H1 (cell line): ENCODE results near the gene MYO18A. TPM values are rescaled to one million over a fixed set of nuclear protein-coding genes. Genes with fewer than 3 reads are reported as not detected.

Experiments
- CTCF ChIA-PET: fragments of 300-600 bp; sonication (Branson Sonifier 250); formaldehyde crosslinking; loops from one replicate; lab custom pipeline; 2021; ENCODE audit not compliant: partially characterized antibody; lab: Charles Lee
- POLR2A ChIA-PET: fragments of 300-600 bp; sonication (Branson Sonifier 250); formaldehyde crosslinking; loops from one replicate; lab custom pipeline; 2021; ENCODE audit warnings: inconsistent platforms; ENCODE audit not compliant: partially characterized antibody; lab: Charles Lee
- DNase-seq, 2 experiments: peaks; one replicate each; pipeline versions ENCODE4 v3.0.0 to v3.0.0-alpha.2; 2010 to 2022; ENCODE audit warnings: low spot score in 2 of 2, low read depth in 1 of 2, mixed read lengths in 1 of 2
- FAIRE-seq: peaks from 2 replicates; lab custom pipeline; 2011; peaks lifted over from hg19 to GRCh38; lab: Jason Lieb, UNC
- H2AFZ ChIP-seq: 2 replicates; pipeline ENCODE4 v1.8.1; 2012; ENCODE audit warnings: low read length, inconsistent platforms
- H2AK5ac ChIP-seq: 2 replicates; pipeline ENCODE4 v1.6.1; 2013; ENCODE audit warnings: low read depth, low read length
- H2BK120ac ChIP-seq: replicated peaks from 2 replicates; pipeline ENCODE3; 2013; ENCODE audit warnings: low read depth, low read length, inconsistent platforms
- H2BK12ac ChIP-seq: 2 replicates; pipeline ENCODE4 v1.6.1; 2013; ENCODE audit warnings: low read depth, low read length
- H2BK15ac ChIP-seq: 2 replicates; pipeline ENCODE4 v1.6.1; 2013; ENCODE audit warnings: low read length
- H2BK20ac ChIP-seq: 2 replicates; pipeline ENCODE4 v1.6.1; 2013; ENCODE audit warnings: low read length
- H2BK5ac ChIP-seq: 2 replicates; pipeline ENCODE4 v1.6.1; 2013; ENCODE audit warnings: low read depth, low read length
- H3K14ac ChIP-seq: 2 replicates; pipeline ENCODE4 v1.6.1; 2013; ENCODE audit warnings: inconsistent platforms; ENCODE audit not compliant: insufficient read length
- H3K18ac ChIP-seq: 2 replicates; pipeline ENCODE4 v1.6.1; 2013; ENCODE audit warnings: low read length; ENCODE audit errors: extremely low read depth
- H3K23ac ChIP-seq: 2 replicates; pipeline ENCODE4 v1.6.1; 2013; ENCODE audit warnings: inconsistent platforms; ENCODE audit not compliant: insufficient read length
- H3K23me2 ChIP-seq: 2 replicates; pipeline ENCODE4 v1.6.1; 2013; ENCODE audit warnings: low read depth, low read length
- H3K27ac ChIP-seq: 2 replicates; pipeline ENCODE4 v1.6.1; 2011; ENCODE audit warnings: low read depth, low read length, inconsistent platforms
- H3K27me3 ChIP-seq, 4 experiments: replicated peaks in 1 of 4; 1 replicate in 1 of 4; 2 replicates in 3 of 4; pipeline versions ENCODE4 v1.6.1 to v1.8.1; 2011 to 2013; ENCODE audit warnings: low read length in 3 of 4, mild to moderate bottlenecking in 3 of 4, inconsistent platforms in 2 of 4, mixed read lengths in 2 of 4, moderate library complexity in 1 of 4; ENCODE audit not compliant: control insufficient read depth in 3 of 4, insufficient read depth in 3 of 4; ENCODE audit errors: extremely low read depth in 1 of 4
- H3K36me3 ChIP-seq, 4 experiments: 2 replicates each; pipeline versions ENCODE4 v1.6.1 to v1.8.1; 2011 to 2013; ENCODE audit warnings: mild to moderate bottlenecking in 4 of 4, low read length in 3 of 4, moderate library complexity in 2 of 4, control low read depth in 1 of 4, inconsistent platforms in 1 of 4; ENCODE audit not compliant: insufficient read depth in 4 of 4, control insufficient read depth in 2 of 4
- H3K4ac ChIP-seq: replicated peaks from 2 replicates; pipeline ENCODE3; 2013; ENCODE audit warnings: low read length, low read depth, mixed read lengths, inconsistent platforms; ENCODE audit not compliant: insufficient read length
- H3K4me1 ChIP-seq, 4 experiments: replicated peaks in 1 of 4; 1 replicate in 1 of 4; 2 replicates in 3 of 4; pipeline versions ENCODE4 v1.6.1 to v1.8.1; 2011 to 2013; ENCODE audit warnings: low read length in 3 of 4, inconsistent platforms in 2 of 4, mixed read lengths in 1 of 4; ENCODE audit not compliant: insufficient read depth in 4 of 4, control insufficient read depth in 3 of 4
- H3K4me2 ChIP-seq, 2 experiments: 2 replicates each; pipeline versions ENCODE4 v1.6.1 to v1.8.1; 2011 to 2013; ENCODE audit warnings: low read depth in 2 of 2, low read length in 2 of 2, control low read depth in 1 of 2, inconsistent platforms in 1 of 2, mild to moderate bottlenecking in 1 of 2; ENCODE audit not compliant: insufficient read depth in 1 of 2
- H3K4me3 ChIP-seq, 4 experiments: fragments of 200-600, 300-600 bp in 1 of 4; sonication (generic), shearing (Covaris generic), sonication (Bioruptor Twin) in 1 of 4; 2 replicates each; pipeline versions ENCODE4 v1.5.1 to v1.8.1; 2011 to 2016; ENCODE audit warnings: low read length in 4 of 4, low read depth in 3 of 4, control low read depth in 2 of 4, inconsistent platforms in 2 of 4, mild to moderate bottlenecking in 2 of 4, mixed read lengths in 1 of 4, moderate library complexity in 1 of 4; ENCODE audit not compliant: insufficient read depth in 2 of 4; ENCODE audit errors: extremely low read depth in 1 of 4
- H3K56ac ChIP-seq: replicated peaks from 2 replicates; pipeline ENCODE3; 2013; ENCODE audit warnings: low read depth, mild to moderate bottlenecking, mixed read lengths, low read length, inconsistent platforms; ENCODE audit not compliant: insufficient read length
- H3K79me1 ChIP-seq: 2 replicates; pipeline ENCODE4 v1.6.1; 2013; ENCODE audit warnings: low read depth, low read length, control low read depth
- H3K79me2 ChIP-seq, 2 experiments: 2 replicates each; pipeline versions ENCODE4 v1.6.1 to v1.8.1; 2012 to 2013; ENCODE audit warnings: low read length in 2 of 2, mild to moderate bottlenecking in 2 of 2, inconsistent platforms in 1 of 2; ENCODE audit not compliant: insufficient read depth in 2 of 2, control insufficient read depth in 1 of 2
- H3K9ac ChIP-seq, 4 experiments: replicated peaks in 1 of 4; 1 replicate in 1 of 4; 2 replicates in 3 of 4; pipeline versions ENCODE4 v1.6.1 to v1.8.1; 2011 to 2013; ENCODE audit warnings: low read depth in 3 of 4, low read length in 3 of 4, control low read depth in 2 of 4, mild to moderate bottlenecking in 2 of 4, moderate library complexity in 2 of 4, inconsistent platforms in 1 of 4; ENCODE audit errors: extremely low read depth in 1 of 4
- H3K9me3 ChIP-seq, 2 experiments: 2 replicates each; pipeline versions ENCODE4 v1.6.1 to v1.8.1; 2012 to 2013; ENCODE audit warnings: mild to moderate bottlenecking in 2 of 2, moderate library complexity in 2 of 2, control low read depth in 1 of 2, inconsistent platforms in 1 of 2, low read depth in 1 of 2, low read length in 1 of 2, mixed read lengths in 1 of 2; ENCODE audit not compliant: insufficient read depth in 2 of 2
- H4K20me1 ChIP-seq, 2 experiments: replicated peaks in 1 of 2; 2 replicates each; pipeline versions ENCODE3 to v1.8.1; 2011 to 2013; ENCODE audit warnings: inconsistent platforms in 2 of 2, low read length in 2 of 2, mild to moderate bottlenecking in 1 of 2; ENCODE audit not compliant: insufficient read depth in 2 of 2, control insufficient read depth in 1 of 2
- H4K5ac ChIP-seq: 2 replicates; pipeline ENCODE4 v1.6.1; 2013; ENCODE audit warnings: low read length, low read depth, mixed read lengths, inconsistent platforms; ENCODE audit not compliant: insufficient read length
- H4K8ac ChIP-seq: 2 replicates; pipeline ENCODE4 v1.8.0; 2013; ENCODE audit warnings: mild to moderate bottlenecking, moderate library complexity, low read length, inconsistent platforms; ENCODE audit not compliant: insufficient read depth; ENCODE audit errors: extremely low read depth
- H4K91ac ChIP-seq: replicated peaks from 2 replicates; pipeline ENCODE3; 2013; ENCODE audit warnings: low read length, mixed read lengths, inconsistent platforms; ENCODE audit not compliant: insufficient read length
- CEBPB ChIP-seq: IDR thresholded peaks from 2 replicates; pipeline ENCODE4 v1.6.1; 2012; ENCODE audit warnings: low read depth, low read length
- CREB1 ChIP-seq: IDR thresholded peaks from 2 replicates; pipeline ENCODE4 v1.6.1; 2012; ENCODE audit warnings: inconsistent platforms
- CTBP2 ChIP-seq: IDR thresholded peaks from 2 replicates; pipeline ENCODE4 v1.7.0; 2011; ENCODE audit warnings: borderline replicate concordance, mild to moderate bottlenecking, moderate library complexity, mixed read lengths, low read length; ENCODE audit not compliant: insufficient read depth, insufficient read length
- JUND ChIP-seq: IDR thresholded peaks from 2 replicates; pipeline ENCODE4 v1.6.1; 2011; ENCODE audit warnings: mild to moderate bottlenecking, improper control_type of control experiment, low read length
- KDM4A ChIP-seq: IDR thresholded peaks from one replicate; pipeline ENCODE4 v1.7.1; 2012; ENCODE audit warnings: low read depth, mild to moderate bottlenecking, moderate library complexity, low read length, inconsistent platforms; ENCODE audit not compliant: severe bottlenecking
- RBBP5 ChIP-seq: IDR thresholded peaks from 2 replicates; pipeline ENCODE4 v1.7.1; 2012; ENCODE audit warnings: low read depth, mild to moderate bottlenecking, inconsistent platforms, low read length, moderate library complexity, borderline replicate concordance
- RNF2 ChIP-seq: fragments of 200-900, 300-1000 bp; sonication (generic); IDR thresholded peaks from 2 replicates; pipeline ENCODE4 v1.7.1; 2016; ENCODE audit warnings: borderline replicate concordance, low read depth, mild to moderate bottlenecking, antibody characterized with exemption, low read length; ENCODE audit not compliant: poor library complexity, severe bottlenecking; ENCODE audit errors: missing control alignments
- SRF ChIP-seq: IDR thresholded peaks from 2 replicates; pipeline ENCODE4 v1.6.1; 2011; ENCODE audit warnings: mild to moderate bottlenecking, low read depth, low read length, moderate library complexity
- TBP ChIP-seq: IDR thresholded peaks from 2 replicates; pipeline ENCODE4 v1.6.1; 2011; ENCODE audit warnings: low read depth, low read length, improper control_type of control experiment
- WGBS, 2 experiments: shearing (Covaris generic) in 1 of 2; methylation state at CpG; one replicate each; pipeline versions ENCODE4 v1.1.6 to v1.1.7; 2013 to 2015; ENCODE audit warnings: low lambda C conversion rate in 2 of 2, mixed read lengths in 2 of 2, inconsistent platforms in 1 of 2, low coverage in 1 of 2, missing lambda C conversion rate in 1 of 2; ENCODE audit not compliant: insufficient replicate concordance in 2 of 2, insufficient coverage in 1 of 2, insufficient read length in 1 of 2; ENCODE audit errors: extremely low coverage in 1 of 2, missing lambda C conversion rate in 1 of 2; 5-methylcytosine and 5-hydroxymethylcytosine counted together
- polyA plus RNA-seq, 7 experiments: library from polyadenylated mRNA; depleted of rRNA in 3 of 7; stranded (reverse) in 5 of 7; unstranded in 2 of 7; fragments of >200 nt in 5 of 7; fragments of 200-250 nt in 2 of 7; gene quantifications; 1 replicate in 5 of 7; 2 replicates in 1 of 7; 4 replicates in 1 of 7; pipeline versions ENCODE4 v1.2.1 to v1.2.3, GENCODE V29; 2011 to 2013; ENCODE audit warnings: missing spikeins in 2 of 7, mixed read lengths in 2 of 7
- total RNA-seq: library from RNA; stranded (reverse); fragmentation: NEBNext Ultra II Directional; extraction: Animal tissue kit (Norgen Biotek cat#: 25700); gene quantifications from 2 replicates; pipeline ENCODE4 v1.2.1, GENCODE V29; 2021

Gene MYO18A
- total and polyA plus RNA-seq, 2 of the 8 experiments (the other 6 are each of a cell fraction or from before 2014, with no cell fraction given) = 7.6 to 43.8 TPM

- no peak overlapping the region for H3K23ac ChIP-seq
- peaks cover 4 to 17% (median 9%) of the 10 kb centered on the region in 4 experiments; a peak in 6 of 8 replicates for H3K36me3 ChIP-seq
- no peaks in the 10 kb centered on the region; the same call in 1 of the 2 replicates for H3K23me2 ChIP-seq
- TF ChIP-seq TBP (no peak), CREB1 (no peak), SRF (no peak), CTBP2 (no peak), KDM4A (no peak), RNF2 (no peak), JUND (no peak), RBBP5 (no peak), CEBPB (no peak)
- TF ChIP-seq, all 59 proteins: peak for 0
- Histone ChIP-seq H3K79me2 (no peaks in the 10 kb centered on the region), H4K5ac (no peak overlapping the region), H2BK12ac (0 out of 2 replicates have a peak overlapping the region, but pooled peaks have one; percentile 17), H3K4me3 (no peak overlapping the region), H4K20me1 (no peaks in the 10 kb centered on the region), H3K27me3 (no peaks in the 10 kb centered on the region), H3K9ac (no peak overlapping the region), H3K27ac (no peak overlapping the region; the same call in 1 of the 2 replicates), H4K91ac (no peak overlapping the region), H3K4me1 (peaks cover 0 to 5% (median 2%) of the 10 kb centered on the region in 4 experiments; a peak in 3 of 7 replicates), H3K4me2 (no peak overlapping the region), H3K79me1 (no peaks in the 10 kb centered on the region), H3K14ac (no peak overlapping the region), H2BK20ac (peak overlapping the region; percentile 48; the same call in 1 of the 2 replicates), H2AFZ (no peak overlapping the region), H3K4ac (no peak overlapping the region), H2BK120ac (no peak overlapping the region), H3K9me3 (no peaks in the 10 kb centered on the region), H2AK5ac (no peak overlapping the region), H4K8ac (no peak overlapping the region), H3K18ac (no peak overlapping the region), H2BK15ac (no peak overlapping the region), H3K56ac (no peak overlapping the region), H2BK5ac (no peak overlapping the region)
- FAIRE-seq = no peak
- POLR2A ChIA-PET = interaction anchor here (1.0 to 1.7 kb wide), 3 partner anchors 11 to 86 kb away, joined by 3 to 4 read pairs (median 3); no protein-coding TSS in a partner anchor
- CTCF ChIA-PET = interaction anchor here (1.0 to 1.9 kb wide), 5 partner anchors 116 to 146 kb away, joined by 3 to 7 read pairs (median 4); no protein-coding TSS in a partner anchor
- 91% methylated on average over 11 of the region's 11 CpGs; no CpG with 5 or more reads in 1 of the 2 experiments for WGBS, 2 experiments
- no peak for DNase-seq
Observed at GRCh38 chr17:29102741-29103181, 77.4 kb downstream of the MYO18A start.
